Myometrial cell (primary cell): Measurements from ENCODE around the gene CLEC18C. TPM values are rescaled to one million over a fixed set of nuclear protein-coding genes. Genes with fewer than 3 reads are reported as not detected.

ENCODE experiments used
- total RNA-seq: library from RNA; depleted of rRNA; stranded (reverse); fragments of >200 nt; gene quantifications from 2 replicates; pipeline ENCODE4 v1.2.3, GENCODE V29; 2015

Gene CLEC18C
- 0.58 and 0.89 TPM in 2 replicates for total RNA-seq

GRCh38 chr16:70173212-70173837 is at the start of gene CLEC18C:
Gene CLEC18C (plus strand): TSS chr16:70173787. CDS start chr16:70174279, 492 bp downstream.

Other genes with a start within 250 kb of the CLEC18C start
- under 0.01 and 0.86 TPM in 2 replicates for gene CLEC18A, start 222.5 kb upstream of the CLEC18C start, total RNA-seq
- gene PDPR, start 59.5 kb upstream of the CLEC18C start, total RNA-seq: 19.3 and 21.0 TPM in 2 replicates
- gene EXOSC6, start 78.2 kb downstream of the CLEC18C start, total RNA-seq: 15.6 and 20.2 TPM in 2 replicates
- gene AARS1, start 115.7 kb downstream of the CLEC18C start, total RNA-seq: 188 and 207 TPM in 2 replicates
- gene DDX19B, start 125.4 kb downstream of the CLEC18C start, total RNA-seq: 41.3 and 53.6 TPM in 2 replicates
- 31.1 and 35.4 TPM in 2 replicates for gene DDX19A, start 173.1 kb downstream of the CLEC18C start, total RNA-seq